OCI-LY7 (cell line): Measurements from ENCODE around the gene RIMS4. TPM values are rescaled to one million over a fixed set of nuclear protein-coding genes. Genes with fewer than 3 reads are reported as not detected.

Experiments
- BruUV-seq: library from RNA; stranded (reverse); fragments of 400-500 nt; replicated peaks from 2 replicates; lab custom pipeline; 2021; lab: Mats Ljungman, UMichigan
- CTCF ChIA-PET: fragments of 300-600 bp; sonication (Branson Sonifier 250); formaldehyde crosslinking; loops from one replicate; lab custom pipeline; 2022; ENCODE audit warnings: antibody characterized with exemption; ENCODE audit not compliant: unreplicated experiment; lab: Charles Lee
- POLR2A ChIA-PET: fragments of 300-600 bp; sonication (Branson Sonifier 250); formaldehyde crosslinking; loops from one replicate; lab custom pipeline; 2022; ENCODE audit warnings: antibody characterized with exemption; lab: Charles Lee
- DNase-seq: peaks from one replicate; pipeline ENCODE4 v3.0.0-alpha.2; 2015; ENCODE audit warnings: low spot score
- H2AFZ ChIP-seq: fragments of 200-600 bp; sonication (generic), shearing (Covaris generic); 2 replicates; pipeline ENCODE4 v1.6.1; 2014; ENCODE audit warnings: mild to moderate bottlenecking, antibody characterized with exemption, low read length, moderate library complexity
- H3K27ac ChIP-seq: fragments of 200-600 bp; sonication (generic); 2 replicates; pipeline ENCODE4 v1.5.1; 2014; ENCODE audit warnings: mixed run types, low read depth, mild to moderate bottlenecking, moderate library complexity, low read length, inconsistent platforms; ENCODE audit not compliant: poor library complexity, severe bottlenecking
- H3K36me3 ChIP-seq: fragments of 200-600 bp; sonication (generic); 2 replicates; pipeline ENCODE4 v1.6.1; 2014; ENCODE audit warnings: mild to moderate bottlenecking, antibody characterized with exemption, low read length, moderate library complexity, mixed read lengths; ENCODE audit not compliant: insufficient read depth
- H3K4me1 ChIP-seq: fragments of 200-600 bp; sonication (generic); 2 replicates; pipeline ENCODE4 v1.5.1; 2014; ENCODE audit warnings: mild to moderate bottlenecking, low read length; ENCODE audit not compliant: insufficient read depth, poor library complexity, severe bottlenecking
- H3K4me2 ChIP-seq: fragments of 200-600 bp; sonication (generic); 2 replicates; pipeline ENCODE4 v1.6.1; 2014; ENCODE audit warnings: mild to moderate bottlenecking, low read length
- H3K4me3 ChIP-seq: fragments of 200-600 bp; sonication (generic); 2 replicates; pipeline ENCODE4 v1.5.1; 2014; ENCODE audit warnings: mild to moderate bottlenecking, low read depth, low read length; ENCODE audit not compliant: poor library complexity, severe bottlenecking
- H3K79me2 ChIP-seq: fragments of 200-600 bp; sonication (generic); 2 replicates; pipeline ENCODE4 v1.6.1; 2016; ENCODE audit warnings: low read depth, mild to moderate bottlenecking, low read length, moderate library complexity, mixed read lengths; ENCODE audit not compliant: insufficient read depth
- H3K9me2 ChIP-seq: fragments of 200-600 bp; sonication (generic); 2 replicates; pipeline ENCODE4 v1.6.1; 2016; ENCODE audit warnings: mild to moderate bottlenecking, low read length, mixed read lengths; ENCODE audit not compliant: insufficient read depth
- H3K9me3 ChIP-seq: fragments of 200-600 bp; sonication (generic); 2 replicates; pipeline ENCODE4 v1.6.1; 2014; ENCODE audit warnings: mild to moderate bottlenecking, mixed run types, low read length, mixed read lengths
- H4K20me1 ChIP-seq: fragments of 200-600 bp; sonication (generic); 2 replicates; pipeline ENCODE4 v1.6.1; 2014; ENCODE audit warnings: mild to moderate bottlenecking, antibody characterized with exemption, low read length, moderate library complexity, mixed read lengths; ENCODE audit not compliant: insufficient read depth
- CTCF ChIP-seq: fragments of 200-600 bp; sonication (generic); conservative IDR thresholded peaks from 2 replicates; pipeline ENCODE4 v1.5.1; 2014; ENCODE audit warnings: mild to moderate bottlenecking, antibody characterized with exemption, low read length, moderate library complexity, mixed read lengths
- EZH2phosphoT487 ChIP-seq: fragments of 200-600 bp; sonication (generic); IDR thresholded peaks from 2 replicates; pipeline ENCODE4 v1.6.1; 2018; ENCODE audit warnings: low read depth, borderline replicate concordance, mild to moderate bottlenecking, mixed run types, antibody characterized with exemption, low read length, moderate library complexity, mixed read lengths
- intact Hi-C: fragments of 100-400 bp; cut with micrococcal nuclease; formaldehyde crosslinking; loops from one replicate; pipeline ENCODE4 v1.10.0; 2022; ENCODE audit not compliant: unreplicated experiment
- total RNA-seq, 2 experiments: library from RNA; depleted of rRNA in 1 of 2; stranded (reverse); fragments of >200 nt in 1 of 2; shearing (Covaris generic) in 1 of 2; gene quantifications; 2 replicates each; pipeline ENCODE4 v1.2.3, GENCODE V29; 2014 to 2022

Gene RIMS4
- total RNA-seq, 2 experiments from 2014 or later = not detected

- intact Hi-C loops = no loop called here
- no peaks in the 10 kb centered on the region for H3K36me3 ChIP-seq
- no peaks in the 10 kb centered on the region for H3K9me2 ChIP-seq
- TF ChIP-seq EZH2phosphoT487 (no peak), CTCF (no peak)
- BruUV-seq = no TSS peak
- ChIA-PET CTCF (no interaction called here), POLR2A (no interaction called here)
- H3K9me3 ChIP-seq = no peaks in the 10 kb centered on the region
- no peak overlapping the region for H2AFZ ChIP-seq
- H3K4me1 ChIP-seq = no peaks in the 10 kb centered on the region
- H3K4me2 ChIP-seq = no peak overlapping the region
- no peak for DNase-seq
- no peaks in the 10 kb centered on the region for H3K79me2 ChIP-seq
- no peaks in the 10 kb centered on the region for H4K20me1 ChIP-seq
- H3K27ac ChIP-seq = no peak overlapping the region
- no peak overlapping the region for H3K4me3 ChIP-seq
Observed at GRCh38 chr20:44810061-44810390, 320 bp downstream of the RIMS4 start.

- POLR2A ChIA-PET = no interaction called here
- Histone ChIP-seq H4K20me1 (no peaks in the 10 kb centered on the region), H3K9me3 (no peaks in the 10 kb centered on the region), H3K36me3 (no peaks in the 10 kb centered on the region), H3K4me3 (no peak overlapping the region), H3K9me2 (no peaks in the 10 kb centered on the region), H3K27ac (no peak overlapping the region), H2AFZ (no peak overlapping the region), H3K79me2 (no peaks in the 10 kb centered on the region), H3K4me2 (no peak overlapping the region), H3K4me1 (no peaks in the 10 kb centered on the region)
- no peak for DNase-seq
- intact Hi-C loops = no loop called here
- TF ChIP-seq EZH2phosphoT487 (no peak), CTCF (no peak)
- CTCF ChIA-PET = no interaction called here
- BruUV-seq = no TSS peak
Observed at GRCh38 chr20:44809380-44810060, 826 bp downstream of the RIMS4 start.

- TF ChIP-seq CTCF (no peak), EZH2phosphoT487 (no peak)
- POLR2A ChIA-PET = no interaction called here
Observed at GRCh38 chr20:44807684-44808056, 2.7 kb downstream of the RIMS4 start.

More at GRCh38 chr20:44807684-44808056, 2.7 kb downstream of the RIMS4 start:
- H3K4me1 ChIP-seq = no peaks in the 10 kb centered on the region
- H3K27ac ChIP-seq = no peak overlapping the region
- H2AFZ ChIP-seq = no peak overlapping the region
- intact Hi-C loops = no loop called here
- no peaks in the 10 kb centered on the region for H4K20me1 ChIP-seq
- DNase-seq = no peak
- H3K36me3 ChIP-seq = no peaks in the 10 kb centered on the region
- no peak overlapping the region for H3K4me2 ChIP-seq
- no peaks in the 10 kb centered on the region for H3K79me2 ChIP-seq
- BruUV-seq = no TSS peak
- H3K4me3 ChIP-seq = no peak overlapping the region
- CTCF ChIA-PET = no interaction called here
- no peaks in the 10 kb centered on the region for H3K9me2 ChIP-seq
- no peaks in the 10 kb centered on the region for H3K9me3 ChIP-seq
